Measurements from ENCODE around the gene CANT1. TPM values are rescaled to one million over a fixed set of nuclear protein-coding genes. Genes with fewer than 3 reads are reported as not detected.

Gene CANT1
- total and polyA plus RNA-seq, 2 of the 13 experiments (the other 11 are each of a cell fraction or from before 2014, with no cell fraction given), result 34.1 to 42.1 TPM

GRCh38 chr17:79009397-79010303 lies at the start of gene CANT1 (continued):
- no peak for TF ChIP-seq TEF (CRISPR knock-in tag; IDR thresholded peaks at IDR 0.05)
- TF ChIP-seq BCL6 (CRISPR knock-in tag; IDR thresholded peaks at IDR 0.05), result no peak
- TF ChIP-seq HOXD1 (CRISPR knock-in tag; IDR thresholded peaks at IDR 0.05), result no peak; the same call in 1 of the 2 replicates
- TF ChIP-seq IKZF5 (CRISPR knock-in tag; IDR thresholded peaks at IDR 0.05), result peak; percentile 44; the same call in 1 of the 2 replicates
- TF ChIP-seq MAFK (conservative IDR thresholded peaks at IDR 0.05 in 1 of 2, IDR thresholded peaks at IDR 0.05 in 1 of 2; ENCODE audit: low read length in 2 of 2), result no peak
- no peak; the same call in 1 of the 2 replicates for TF ChIP-seq HMGXB3 (CRISPR knock-in tag; IDR thresholded peaks at IDR 0.05; ENCODE audit: borderline replicate concordance)
- TF ChIP-seq LBX2 (CRISPR knock-in tag; IDR thresholded peaks at IDR 0.05; ENCODE audit: borderline replicate concordance), result no peak
- TF ChIP-seq ZNF264 (CRISPR knock-in tag; IDR thresholded peaks at IDR 0.05), result no peak
- peak; percentile 67 for TF ChIP-seq ZNF33B (CRISPR knock-in tag; IDR thresholded peaks at IDR 0.05)
- peak; percentile 29 for TF ChIP-seq ZNF547 (CRISPR knock-in tag; IDR thresholded peaks at IDR 0.05)
- no peak for TF ChIP-seq PBX2 (CRISPR knock-in tag; IDR thresholded peaks at IDR 0.05)
- no peak for TF ChIP-seq POLR2AphosphoS2 (IDR thresholded peaks at IDR 0.05; ENCODE audit: low read depth, low read length)
- TF ChIP-seq ZBTB44 (CRISPR knock-in tag; IDR thresholded peaks at IDR 0.05), result 0 out of 2 replicates have a peak, but pooled peaks have one; percentile 15
- TF ChIP-seq AGO1 (IDR thresholded peaks at IDR 0.05; ENCODE audit: low read depth, low read length, poor library complexity, severe bottlenecking), result no peak
- TF ChIP-seq ZNF703 (CRISPR knock-in tag; IDR thresholded peaks at IDR 0.05; ENCODE audit: borderline replicate concordance), result no peak
- TF ChIP-seq SRF (IDR thresholded peaks at IDR 0.05; ENCODE audit: low read depth, low read length), result no peak
- peak; percentile 35; the same call in 1 of the 2 replicates for TF ChIP-seq SAFB2 (CRISPR knock-in tag; IDR thresholded peaks at IDR 0.05; ENCODE audit: borderline replicate concordance, low read depth)
- TF ChIP-seq YEATS4 (CRISPR knock-in tag; IDR thresholded peaks at IDR 0.05; ENCODE audit: borderline replicate concordance), result peak; percentile 60
